WTC11 (cell line): ENCODE measurements around the gene PDZD7.

ENCODE experiments used
- AR ChIP-seq: fragments of 250-450 bp; sonication (Bioruptor Pico); IDR thresholded peaks from 2 replicates; pipeline ENCODE4 v1.9.0; 2021; ENCODE audit warnings: mild to moderate bottlenecking
- CREB1 ChIP-seq: sonication (generic); formaldehyde crosslinking; IDR thresholded peaks from 2 replicates; pipeline ENCODE4 v1.8.0; 2023; ENCODE audit warnings: mild to moderate bottlenecking, missing genetic modification reagents
- CTCF ChIP-seq: fragments of 200-600 bp; IDR thresholded peaks from 2 replicates; pipeline ENCODE4 v1.8.0; 2022; ENCODE audit warnings: antibody characterized with exemption
- MLX ChIP-seq: sonication (generic); formaldehyde crosslinking; IDR thresholded peaks from 2 replicates; pipeline ENCODE4 v1.8.1; 2023; ENCODE audit warnings: mild to moderate bottlenecking, missing genetic modification reagents, moderate library complexity
- TF ChIP-seq, protein P1 (sequence below): sonication (generic); formaldehyde crosslinking; IDR thresholded peaks from 2 replicates; pipeline ENCODE4 v1.8.0; 2023; ENCODE audit warnings: missing genetic modification reagents, mild to moderate bottlenecking, borderline replicate concordance

DNA sequence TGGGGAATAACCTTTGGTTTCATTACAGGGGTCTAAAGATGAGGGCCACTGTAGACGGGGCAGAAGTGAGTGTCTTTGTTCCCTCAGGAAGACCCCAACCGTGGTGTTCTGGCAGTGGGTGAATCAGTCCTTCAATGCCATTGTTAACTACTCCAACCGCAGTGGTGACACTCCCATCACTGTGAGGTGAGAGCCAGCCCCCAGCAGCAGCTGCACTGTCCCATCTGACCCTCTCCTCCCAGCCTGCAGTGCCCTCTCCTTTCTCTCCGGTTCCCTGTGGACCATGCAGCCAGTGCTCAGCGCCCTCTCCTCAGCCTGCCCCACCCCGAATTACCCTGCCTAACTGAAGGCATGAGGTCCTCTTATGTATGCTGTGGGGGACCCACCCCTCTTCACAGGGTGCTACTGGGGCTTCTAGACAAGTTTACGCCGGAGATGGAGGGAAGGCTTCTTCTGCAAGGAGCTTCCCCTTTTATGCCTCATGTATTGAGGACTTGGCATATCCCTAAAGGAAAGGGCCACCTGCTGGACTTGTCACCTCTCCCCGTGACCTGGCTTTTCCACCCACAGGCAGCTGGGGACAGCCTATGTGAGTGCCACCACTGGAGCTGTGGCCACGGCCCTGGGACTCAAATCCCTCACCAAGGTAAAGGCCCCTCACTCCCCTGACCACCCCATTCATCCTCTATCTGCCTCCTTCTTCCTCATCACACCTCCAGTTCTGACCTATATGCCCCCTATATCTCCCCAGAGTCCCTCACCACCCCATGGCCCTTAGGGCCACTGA, 5.2 kb upstream of the PDZD7 start:
- TF ChIP-seq CTCF (no peak), CREB1 (CRISPR knock-in tag) (no peak), MLX (CRISPR knock-in tag) (no peak), AR (CRISPR knock-in tag) (no peak)
- TF ChIP-seq, protein P1, sequence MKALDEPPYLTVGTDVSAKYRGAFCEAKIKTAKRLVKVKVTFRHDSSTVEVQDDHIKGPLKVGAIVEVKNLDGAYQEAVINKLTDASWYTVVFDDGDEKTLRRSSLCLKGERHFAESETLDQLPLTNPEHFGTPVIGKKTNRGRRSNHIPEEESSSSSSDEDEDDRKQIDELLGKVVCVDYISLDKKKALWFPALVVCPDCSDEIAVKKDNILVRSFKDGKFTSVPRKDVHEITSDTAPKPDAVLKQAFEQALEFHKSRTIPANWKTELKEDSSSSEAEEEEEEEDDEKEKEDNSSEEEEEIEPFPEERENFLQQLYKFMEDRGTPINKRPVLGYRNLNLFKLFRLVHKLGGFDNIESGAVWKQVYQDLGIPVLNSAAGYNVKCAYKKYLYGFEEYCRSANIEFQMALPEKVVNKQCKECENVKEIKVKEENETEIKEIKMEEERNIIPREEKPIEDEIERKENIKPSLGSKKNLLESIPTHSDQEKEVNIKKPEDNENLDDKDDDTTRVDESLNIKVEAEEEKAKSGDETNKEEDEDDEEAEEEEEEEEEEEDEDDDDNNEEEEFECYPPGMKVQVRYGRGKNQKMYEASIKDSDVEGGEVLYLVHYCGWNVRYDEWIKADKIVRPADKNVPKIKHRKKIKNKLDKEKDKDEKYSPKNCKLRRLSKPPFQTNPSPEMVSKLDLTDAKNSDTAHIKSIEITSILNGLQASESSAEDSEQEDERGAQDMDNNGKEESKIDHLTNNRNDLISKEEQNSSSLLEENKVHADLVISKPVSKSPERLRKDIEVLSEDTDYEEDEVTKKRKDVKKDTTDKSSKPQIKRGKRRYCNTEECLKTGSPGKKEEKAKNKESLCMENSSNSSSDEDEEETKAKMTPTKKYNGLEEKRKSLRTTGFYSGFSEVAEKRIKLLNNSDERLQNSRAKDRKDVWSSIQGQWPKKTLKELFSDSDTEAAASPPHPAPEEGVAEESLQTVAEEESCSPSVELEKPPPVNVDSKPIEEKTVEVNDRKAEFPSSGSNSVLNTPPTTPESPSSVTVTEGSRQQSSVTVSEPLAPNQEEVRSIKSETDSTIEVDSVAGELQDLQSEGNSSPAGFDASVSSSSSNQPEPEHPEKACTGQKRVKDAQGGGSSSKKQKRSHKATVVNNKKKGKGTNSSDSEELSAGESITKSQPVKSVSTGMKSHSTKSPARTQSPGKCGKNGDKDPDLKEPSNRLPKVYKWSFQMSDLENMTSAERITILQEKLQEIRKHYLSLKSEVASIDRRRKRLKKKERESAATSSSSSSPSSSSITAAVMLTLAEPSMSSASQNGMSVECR (CRISPR knock-in tag) = no peak
